H1 (cell line): Measurements from ENCODE around the gene CDK5RAP3. TPM values are rescaled to one million over a fixed set of nuclear protein-coding genes. Genes with fewer than 3 reads are reported as not detected.

Source experiments
- BRCA1 ChIP-seq: IDR thresholded peaks from 2 replicates; pipeline ENCODE4 v1.6.1; 2012; ENCODE audit warnings: low read depth, low read length, improper control_type of control experiment
- CHD7 ChIP-seq: fragments of 300-600 bp; sonication (generic); IDR thresholded peaks from 2 replicates; pipeline ENCODE4 v1.7.1; 2012; ENCODE audit warnings: low read length, moderate library complexity, mild to moderate bottlenecking, inconsistent platforms; ENCODE audit not compliant: insufficient replicate concordance
- EZH2 ChIP-seq: fragments of 200-600 bp; sonication (generic); IDR thresholded peaks from 2 replicates; pipeline ENCODE4 v1.7.1; 2012; ENCODE audit warnings: low read depth, mild to moderate bottlenecking, moderate library complexity, low read length, inconsistent platforms; ENCODE audit not compliant: severe bottlenecking
- MAFK ChIP-seq: IDR thresholded peaks from 2 replicates; pipeline ENCODE4 v1.6.1; 2012; ENCODE audit warnings: low read depth, mild to moderate bottlenecking, improper control_type of control experiment, low read length
- RNF2 ChIP-seq: fragments of 200-900, 300-1000 bp; sonication (generic); IDR thresholded peaks from 2 replicates; pipeline ENCODE4 v1.7.1; 2016; ENCODE audit warnings: borderline replicate concordance, low read depth, mild to moderate bottlenecking, antibody characterized with exemption, low read length; ENCODE audit not compliant: poor library complexity, severe bottlenecking; ENCODE audit errors: missing control alignments
- TEAD4 ChIP-seq: IDR thresholded peaks from 2 replicates; pipeline ENCODE4 v1.6.1; 2012; ENCODE audit warnings: low read depth, low read length, inconsistent platforms, mixed read lengths
- YY1 ChIP-seq: IDR thresholded peaks from 2 replicates; pipeline ENCODE4 v1.6.1; 2011; ENCODE audit warnings: low read depth, mild to moderate bottlenecking, low read length
- polyA plus RNA-seq, 7 experiments: library from polyadenylated mRNA; depleted of rRNA in 3 of 7; stranded (reverse) in 5 of 7; unstranded in 2 of 7; fragments of >200 nt in 5 of 7; fragments of 200-250 nt in 2 of 7; gene quantifications; 1 replicate in 5 of 7; 2 replicates in 1 of 7; 4 replicates in 1 of 7; pipeline versions ENCODE4 v1.2.1 to v1.2.3, GENCODE V29; 2011 to 2013; ENCODE audit warnings: missing spikeins in 2 of 7, mixed read lengths in 2 of 7
- total RNA-seq: library from RNA; stranded (reverse); fragmentation: NEBNext Ultra II Directional; extraction: Animal tissue kit (Norgen Biotek cat#: 25700); gene quantifications from 2 replicates; pipeline ENCODE4 v1.2.1, GENCODE V29; 2021
- TF ChIP-seq, protein P1 (sequence below), 3 experiments: IDR thresholded peaks; 1 replicate in 2 of 3; 2 replicates in 1 of 3; pipeline versions ENCODE4 v1.5.1 to v1.6.1; 2011; ENCODE audit warnings: low read length in 3 of 3, mild to moderate bottlenecking in 3 of 3, inconsistent platforms in 2 of 3, low read depth in 1 of 3, moderate library complexity in 1 of 3; ENCODE audit not compliant: insufficient read depth in 1 of 3; ENCODE audit errors: control extremely low read depth in 1 of 3

CDK5RAP3 gene
- total and polyA plus RNA-seq, 2 of the 8 experiments (the other 6 are each of a cell fraction or from before 2014, with no cell fraction given) = 88.2 to 93.2 TPM

DNA sequence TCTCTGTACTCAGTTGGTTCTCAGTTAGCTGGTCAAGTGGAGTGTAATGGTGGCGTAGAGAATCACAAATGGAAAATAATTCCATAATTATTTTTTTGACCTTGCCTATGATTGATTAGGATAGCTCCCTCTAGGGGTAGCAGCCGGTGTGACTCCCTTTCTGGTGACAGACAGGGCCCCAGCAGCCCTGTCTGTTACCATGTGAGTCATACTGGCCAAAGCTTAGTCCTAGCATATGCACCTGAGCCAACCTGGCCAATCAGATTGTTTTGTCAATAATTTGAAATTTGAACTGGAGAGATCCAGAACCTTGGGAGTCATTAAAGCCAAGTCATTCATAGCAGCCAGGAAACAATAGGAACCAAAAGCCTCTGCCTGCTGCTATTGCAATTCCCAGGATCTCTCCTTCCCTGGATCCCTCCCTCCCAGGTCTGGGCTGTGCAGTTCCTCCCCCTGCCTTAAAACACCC is 23.9 kb upstream of the CDK5RAP3 start (continued):
- TF ChIP-seq TEAD4 (no peak), CHD7 (no peak), MAFK (no peak), YY1 (no peak), RNF2 (no peak), BRCA1 (no peak), EZH2 (no peak)
- TF ChIP-seq, protein P1, sequence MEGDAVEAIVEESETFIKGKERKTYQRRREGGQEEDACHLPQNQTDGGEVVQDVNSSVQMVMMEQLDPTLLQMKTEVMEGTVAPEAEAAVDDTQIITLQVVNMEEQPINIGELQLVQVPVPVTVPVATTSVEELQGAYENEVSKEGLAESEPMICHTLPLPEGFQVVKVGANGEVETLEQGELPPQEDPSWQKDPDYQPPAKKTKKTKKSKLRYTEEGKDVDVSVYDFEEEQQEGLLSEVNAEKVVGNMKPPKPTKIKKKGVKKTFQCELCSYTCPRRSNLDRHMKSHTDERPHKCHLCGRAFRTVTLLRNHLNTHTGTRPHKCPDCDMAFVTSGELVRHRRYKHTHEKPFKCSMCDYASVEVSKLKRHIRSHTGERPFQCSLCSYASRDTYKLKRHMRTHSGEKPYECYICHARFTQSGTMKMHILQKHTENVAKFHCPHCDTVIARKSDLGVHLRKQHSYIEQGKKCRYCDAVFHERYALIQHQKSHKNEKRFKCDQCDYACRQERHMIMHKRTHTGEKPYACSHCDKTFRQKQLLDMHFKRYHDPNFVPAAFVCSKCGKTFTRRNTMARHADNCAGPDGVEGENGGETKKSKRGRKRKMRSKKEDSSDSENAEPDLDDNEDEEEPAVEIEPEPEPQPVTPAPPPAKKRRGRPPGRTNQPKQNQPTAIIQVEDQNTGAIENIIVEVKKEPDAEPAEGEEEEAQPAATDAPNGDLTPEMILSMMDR (IDR thresholded peaks at IDR 0.05; ENCODE audit: control extremely low read depth in 1 of 3, insufficient read depth in 1 of 3, low read depth in 1 of 3, low read length in 3 of 3) = peak; percentile 68 to 84 (median 72)
